MM.1S (cell line): ENCODE data around the gene RRP12.

Experiments
- DNase-seq: peaks from one replicate; pipeline ENCODE4 v3.0.0-alpha.2; 2015
- H2AFZ ChIP-seq: fragments of 300-600 bp; sonication (generic); 2 replicates; pipeline ENCODE4 v1.6.0; 2016; ENCODE audit warnings: antibody characterized with exemption, low read length
- H3F3A ChIP-seq: fragments of 300-600 bp; sonication (generic); 2 replicates; pipeline ENCODE4 v1.6.1; 2016; ENCODE audit warnings: mild to moderate bottlenecking, antibody characterized with exemption, low read length, moderate library complexity, mixed read lengths; ENCODE audit not compliant: insufficient read depth
- H3K27ac ChIP-seq: fragments of 300-600 bp; sonication (generic); 2 replicates; pipeline ENCODE4 v1.5.1; 2016; ENCODE audit warnings: mild to moderate bottlenecking, low read length
- H3K27me3 ChIP-seq: fragments of 300-600 bp; sonication (generic); replicated peaks from 2 replicates; pipeline ENCODE4 v1.6.0; 2016; ENCODE audit warnings: low read length; ENCODE audit not compliant: insufficient read depth
- H3K36me3 ChIP-seq: fragments of 300-600 bp; sonication (generic); replicated peaks from 2 replicates; pipeline ENCODE4 v1.6.1; 2016; ENCODE audit warnings: mild to moderate bottlenecking, low read length, mixed read lengths; ENCODE audit not compliant: insufficient read depth
- H3K4me1 ChIP-seq: fragments of 300-600 bp; sonication (generic); 2 replicates; pipeline ENCODE4 v1.6.1; 2016; ENCODE audit warnings: low read length, mixed read lengths
- H3K4me2 ChIP-seq: fragments of 300-600 bp; sonication (generic); 2 replicates; pipeline ENCODE4 v1.6.0; 2016; ENCODE audit warnings: low read depth, low read length
- H3K4me3 ChIP-seq: fragments of 300-600 bp; sonication (generic); 2 replicates; pipeline ENCODE4 v1.5.1; 2016; ENCODE audit warnings: low read length, mixed read lengths
- H3K79me2 ChIP-seq: fragments of 300-600 bp; sonication (generic); 2 replicates; pipeline ENCODE4 v1.6.1; 2016; ENCODE audit warnings: mixed run types, low read length, mixed read lengths
- H3K9ac ChIP-seq: fragments of 300-600 bp; sonication (generic); 2 replicates; pipeline ENCODE4 v1.6.1; 2016; ENCODE audit warnings: low read length, mixed read lengths
- H3K9me2 ChIP-seq: fragments of 300-600 bp; sonication (generic); replicated peaks from 2 replicates; pipeline ENCODE4 v1.6.1; 2016; ENCODE audit warnings: mild to moderate bottlenecking, low read length, mixed read lengths; ENCODE audit not compliant: insufficient read depth
- H3K9me3 ChIP-seq: fragments of 300-600 bp; sonication (generic); replicated peaks from 2 replicates; pipeline ENCODE4 v1.6.1; 2016; ENCODE audit warnings: mild to moderate bottlenecking, low read length, mixed read lengths; ENCODE audit not compliant: insufficient read depth
- H4K20me1 ChIP-seq: fragments of 300-600 bp; sonication (generic); 2 replicates; pipeline ENCODE4 v1.6.1; 2016; ENCODE audit warnings: mild to moderate bottlenecking, low read length, moderate library complexity, mixed read lengths; ENCODE audit not compliant: insufficient read depth
- EZH2 ChIP-seq: fragments of 300-600 bp; sonication (generic); optimal IDR thresholded peaks from 2 replicates; pipeline ENCODE3; 2017; ENCODE audit warnings: low read depth, mild to moderate bottlenecking, antibody characterized with exemption, low read length, mixed read lengths
- EZH2phosphoT487 ChIP-seq: fragments of 300-600 bp; sonication (generic); IDR thresholded peaks from 2 replicates; pipeline ENCODE4 v1.6.1; 2018; ENCODE audit warnings: antibody characterized with exemption, low read length
- TF ChIP-seq, protein P1 (sequence below): fragments of 300-600 bp; sonication (generic); IDR thresholded peaks from 2 replicates; pipeline ENCODE4 v1.5.1; 2016; ENCODE audit warnings: antibody characterized with exemption, low read length, mixed read lengths

The RRP12 gene

DNA sequence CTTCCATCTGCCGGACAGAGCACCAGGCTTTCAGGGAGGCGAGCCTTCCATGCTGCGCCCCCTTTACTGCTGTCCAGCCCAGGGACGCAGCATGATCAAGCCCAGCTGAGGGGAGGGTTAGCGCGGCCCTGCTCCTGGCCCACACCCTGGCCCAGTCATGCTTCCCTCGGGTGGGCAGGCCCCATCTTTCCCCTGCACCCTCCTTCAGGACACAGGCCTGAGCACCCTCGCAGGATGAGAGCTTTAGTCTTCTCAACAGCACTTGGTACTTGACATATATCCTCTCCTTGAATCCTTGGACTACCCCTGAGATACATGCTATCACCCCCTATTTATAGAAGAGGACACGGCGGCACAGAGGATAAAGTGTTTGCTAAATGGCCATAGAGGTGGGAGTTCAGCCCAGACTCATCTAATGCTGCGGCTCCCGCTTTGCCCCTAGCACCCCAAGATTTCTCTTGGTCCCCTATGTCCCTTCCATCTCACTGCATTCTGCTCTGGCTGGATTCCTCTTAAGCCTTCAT, 34.0 kb downstream of the RRP12 start:
- Histone ChIP-seq H3K79me2 (no peaks in the 10 kb centered on the region), H2AFZ (no peak overlapping the region), H3K9ac (no peak overlapping the region), H3K36me3 (no peaks in the 10 kb centered on the region), H3K9me3 (no peaks in the 10 kb centered on the region), H3K4me1 (no peaks in the 10 kb centered on the region), H3K27ac (no peak overlapping the region), H3K9me2 (no peaks in the 10 kb centered on the region), H3K27me3 (no peaks in the 10 kb centered on the region), H3F3A (no peaks in the 10 kb centered on the region), H4K20me1 (no peaks in the 10 kb centered on the region), H3K4me3 (no peak overlapping the region), H3K4me2 (no peak overlapping the region)
- DNase-seq: no peak
- TF ChIP-seq, protein P1, sequence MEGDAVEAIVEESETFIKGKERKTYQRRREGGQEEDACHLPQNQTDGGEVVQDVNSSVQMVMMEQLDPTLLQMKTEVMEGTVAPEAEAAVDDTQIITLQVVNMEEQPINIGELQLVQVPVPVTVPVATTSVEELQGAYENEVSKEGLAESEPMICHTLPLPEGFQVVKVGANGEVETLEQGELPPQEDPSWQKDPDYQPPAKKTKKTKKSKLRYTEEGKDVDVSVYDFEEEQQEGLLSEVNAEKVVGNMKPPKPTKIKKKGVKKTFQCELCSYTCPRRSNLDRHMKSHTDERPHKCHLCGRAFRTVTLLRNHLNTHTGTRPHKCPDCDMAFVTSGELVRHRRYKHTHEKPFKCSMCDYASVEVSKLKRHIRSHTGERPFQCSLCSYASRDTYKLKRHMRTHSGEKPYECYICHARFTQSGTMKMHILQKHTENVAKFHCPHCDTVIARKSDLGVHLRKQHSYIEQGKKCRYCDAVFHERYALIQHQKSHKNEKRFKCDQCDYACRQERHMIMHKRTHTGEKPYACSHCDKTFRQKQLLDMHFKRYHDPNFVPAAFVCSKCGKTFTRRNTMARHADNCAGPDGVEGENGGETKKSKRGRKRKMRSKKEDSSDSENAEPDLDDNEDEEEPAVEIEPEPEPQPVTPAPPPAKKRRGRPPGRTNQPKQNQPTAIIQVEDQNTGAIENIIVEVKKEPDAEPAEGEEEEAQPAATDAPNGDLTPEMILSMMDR: no peak
- no peak for TF ChIP-seq EZH2phosphoT487
- no peak for TF ChIP-seq EZH2

DNA sequence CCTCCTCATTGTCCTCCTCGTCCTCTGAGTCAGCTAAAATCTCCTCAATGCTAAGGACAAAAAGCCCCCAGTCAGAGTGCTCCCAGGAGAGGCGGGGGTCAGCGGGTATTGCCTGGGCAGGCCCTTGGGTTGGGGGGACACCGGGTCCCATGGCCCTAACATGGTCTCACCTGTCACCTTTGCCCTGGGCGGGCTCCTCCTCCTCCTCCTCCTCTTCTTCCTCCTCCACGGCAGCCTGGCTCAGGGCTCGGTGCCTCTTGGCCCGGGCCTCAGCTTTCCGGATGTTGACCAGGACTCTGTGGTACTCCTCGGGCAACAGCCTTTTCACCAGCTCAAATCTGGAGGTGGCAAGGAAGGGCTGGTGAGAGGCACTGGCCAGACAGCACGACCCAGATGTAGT, 34.6 kb downstream of the RRP12 start:
- Histone ChIP-seq H3K79me2 (no peaks in the 10 kb centered on the region), H3K27ac (no peak overlapping the region), H3K9ac (no peak overlapping the region), H2AFZ (no peak overlapping the region), H3F3A (no peaks in the 10 kb centered on the region), H3K27me3 (no peaks in the 10 kb centered on the region), H3K4me1 (no peaks in the 10 kb centered on the region), H4K20me1 (no peaks in the 10 kb centered on the region), H3K4me3 (no peak overlapping the region), H3K9me2 (no peaks in the 10 kb centered on the region), H3K9me3 (no peaks in the 10 kb centered on the region), H3K36me3 (no peaks in the 10 kb centered on the region), H3K4me2 (no peak overlapping the region)
- no peak for TF ChIP-seq EZH2
- TF ChIP-seq, protein P1: no peak
- no peak for TF ChIP-seq EZH2phosphoT487
- no peak for DNase-seq

DNA sequence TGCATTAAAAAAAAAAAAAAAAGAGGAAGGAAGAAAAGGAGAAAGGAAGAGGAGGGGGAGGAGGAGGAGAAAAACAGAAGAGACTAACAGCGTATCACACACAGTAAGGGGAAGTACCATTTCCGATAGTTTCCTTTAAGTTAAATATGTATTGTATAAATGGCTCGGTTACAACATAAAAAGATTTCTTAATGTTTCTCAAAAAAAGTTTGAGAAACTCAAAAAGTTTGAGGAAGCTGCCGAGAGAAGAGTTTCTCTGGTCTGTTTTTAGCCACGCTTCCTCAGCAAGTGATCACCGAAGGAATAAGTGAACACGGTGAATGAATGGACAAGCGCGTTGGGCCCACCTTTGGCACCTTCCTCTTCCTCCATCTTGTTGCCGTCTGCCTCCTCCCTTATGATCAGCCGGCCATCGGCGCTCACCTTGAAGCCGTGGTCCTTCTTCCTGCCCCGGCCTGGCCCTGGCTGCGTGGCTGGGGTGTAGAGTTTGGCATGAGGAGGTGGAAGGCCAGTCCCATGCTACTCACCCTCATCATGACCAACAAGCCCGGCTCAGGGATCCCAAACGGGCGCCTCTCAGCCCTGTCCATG, 35.3 kb downstream of the RRP12 start:
- Histone ChIP-seq H3K36me3 (no peaks in the 10 kb centered on the region), H3K9me2 (no peaks in the 10 kb centered on the region), H2AFZ (no peak overlapping the region), H3K27me3 (no peaks in the 10 kb centered on the region), H3K4me1 (no peaks in the 10 kb centered on the region), H3F3A (no peaks in the 10 kb centered on the region), H3K4me2 (no peak overlapping the region), H3K9me3 (no peaks in the 10 kb centered on the region), H3K4me3 (no peak overlapping the region), H4K20me1 (no peaks in the 10 kb centered on the region), H3K27ac (no peak overlapping the region), H3K79me2 (no peaks in the 10 kb centered on the region), H3K9ac (no peak overlapping the region)
- TF ChIP-seq EZH2phosphoT487 (no peak), EZH2 (no peak)
- TF ChIP-seq, protein P1: no peak
- DNase-seq: no peak
